GM23338 (cell line): ENCODE results near the gene FRY.

Source experiments
- CREB1 ChIP-seq: fragments of 250-450 bp; sonication (Bioruptor Pico); IDR thresholded peaks from 2 replicates; pipeline ENCODE4 v1.5.0; 2020; ENCODE audit warnings: low read depth, mild to moderate bottlenecking, moderate library complexity
- ETS1 ChIP-seq: IDR thresholded peaks from 2 replicates; pipeline ENCODE4 v1.6.1; 2016; ENCODE audit warnings: antibody characterized with exemption
- EZH2 ChIP-seq: fragments of 200-600 bp; sonication (generic); IDR thresholded peaks from one replicate; pipeline ENCODE4 v1.8.0; 2017; ENCODE audit warnings: antibody characterized with exemption, mild to moderate bottlenecking, low read depth; ENCODE audit not compliant: unreplicated experiment
- EZH2phosphoT487 ChIP-seq: fragments of 200-600 bp; sonication (generic); IDR thresholded peaks from one replicate; pipeline ENCODE4 v1.8.1; 2018; ENCODE audit warnings: antibody characterized with exemption; ENCODE audit not compliant: unreplicated experiment
- JUNB ChIP-seq: IDR thresholded peaks from one replicate; pipeline ENCODE4 v1.6.1; 2016; ENCODE audit warnings: antibody characterized with exemption; ENCODE audit not compliant: unreplicated experiment
- POLR2AphosphoS5 ChIP-seq: IDR thresholded peaks from 2 replicates; pipeline ENCODE4 v1.6.1; 2016; ENCODE audit warnings: antibody characterized with exemption, low read depth
- TF ChIP-seq, protein P1 (sequence below), 2 experiments: fragments of 200-600 bp in 1 of 2; sonication (generic) in 1 of 2; conservative IDR thresholded peaks; 2 replicates each; pipeline versions ENCODE4 v1.5.1 to v1.6.1; 2016 to 2017; ENCODE audit warnings: antibody characterized with exemption in 2 of 2, low read depth in 2 of 2, mild to moderate bottlenecking in 2 of 2, moderate library complexity in 1 of 2
- TF ChIP-seq, protein P2 (sequence below): IDR thresholded peaks from one replicate; pipeline ENCODE4 v1.6.1; 2018; ENCODE audit warnings: antibody characterized with exemption; ENCODE audit not compliant: unreplicated experiment

DNA sequence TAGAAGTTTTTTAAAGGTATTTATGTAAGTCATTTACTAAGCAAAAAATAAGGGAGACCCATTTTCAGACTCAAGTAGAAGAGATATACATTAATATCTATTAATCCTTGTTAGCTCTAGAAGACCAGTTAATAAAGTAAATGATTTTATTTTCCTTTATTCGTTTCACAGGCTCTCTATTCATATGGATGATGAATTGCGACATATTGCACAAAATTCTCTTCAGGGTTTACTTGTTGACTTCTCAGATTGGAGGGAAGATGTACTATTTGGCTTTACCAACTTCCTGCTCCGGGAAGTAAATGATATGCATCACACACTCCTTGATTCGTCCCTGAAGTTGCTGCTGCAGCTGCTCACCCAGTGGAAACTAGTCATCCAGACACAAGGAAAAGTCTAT is 139.3 kb downstream of the FRY start:
- TF ChIP-seq, protein P1, sequence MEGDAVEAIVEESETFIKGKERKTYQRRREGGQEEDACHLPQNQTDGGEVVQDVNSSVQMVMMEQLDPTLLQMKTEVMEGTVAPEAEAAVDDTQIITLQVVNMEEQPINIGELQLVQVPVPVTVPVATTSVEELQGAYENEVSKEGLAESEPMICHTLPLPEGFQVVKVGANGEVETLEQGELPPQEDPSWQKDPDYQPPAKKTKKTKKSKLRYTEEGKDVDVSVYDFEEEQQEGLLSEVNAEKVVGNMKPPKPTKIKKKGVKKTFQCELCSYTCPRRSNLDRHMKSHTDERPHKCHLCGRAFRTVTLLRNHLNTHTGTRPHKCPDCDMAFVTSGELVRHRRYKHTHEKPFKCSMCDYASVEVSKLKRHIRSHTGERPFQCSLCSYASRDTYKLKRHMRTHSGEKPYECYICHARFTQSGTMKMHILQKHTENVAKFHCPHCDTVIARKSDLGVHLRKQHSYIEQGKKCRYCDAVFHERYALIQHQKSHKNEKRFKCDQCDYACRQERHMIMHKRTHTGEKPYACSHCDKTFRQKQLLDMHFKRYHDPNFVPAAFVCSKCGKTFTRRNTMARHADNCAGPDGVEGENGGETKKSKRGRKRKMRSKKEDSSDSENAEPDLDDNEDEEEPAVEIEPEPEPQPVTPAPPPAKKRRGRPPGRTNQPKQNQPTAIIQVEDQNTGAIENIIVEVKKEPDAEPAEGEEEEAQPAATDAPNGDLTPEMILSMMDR (conservative IDR thresholded peaks at IDR 0.05; ENCODE audit: low read depth in 2 of 2): no peak
- TF ChIP-seq ETS1 (no peak), POLR2AphosphoS5 (no peak), CREB1 (CRISPR knock-in tag) (no peak), EZH2phosphoT487 (no peak), JUNB (no peak), EZH2 (no peak)
- TF ChIP-seq, protein P2, sequence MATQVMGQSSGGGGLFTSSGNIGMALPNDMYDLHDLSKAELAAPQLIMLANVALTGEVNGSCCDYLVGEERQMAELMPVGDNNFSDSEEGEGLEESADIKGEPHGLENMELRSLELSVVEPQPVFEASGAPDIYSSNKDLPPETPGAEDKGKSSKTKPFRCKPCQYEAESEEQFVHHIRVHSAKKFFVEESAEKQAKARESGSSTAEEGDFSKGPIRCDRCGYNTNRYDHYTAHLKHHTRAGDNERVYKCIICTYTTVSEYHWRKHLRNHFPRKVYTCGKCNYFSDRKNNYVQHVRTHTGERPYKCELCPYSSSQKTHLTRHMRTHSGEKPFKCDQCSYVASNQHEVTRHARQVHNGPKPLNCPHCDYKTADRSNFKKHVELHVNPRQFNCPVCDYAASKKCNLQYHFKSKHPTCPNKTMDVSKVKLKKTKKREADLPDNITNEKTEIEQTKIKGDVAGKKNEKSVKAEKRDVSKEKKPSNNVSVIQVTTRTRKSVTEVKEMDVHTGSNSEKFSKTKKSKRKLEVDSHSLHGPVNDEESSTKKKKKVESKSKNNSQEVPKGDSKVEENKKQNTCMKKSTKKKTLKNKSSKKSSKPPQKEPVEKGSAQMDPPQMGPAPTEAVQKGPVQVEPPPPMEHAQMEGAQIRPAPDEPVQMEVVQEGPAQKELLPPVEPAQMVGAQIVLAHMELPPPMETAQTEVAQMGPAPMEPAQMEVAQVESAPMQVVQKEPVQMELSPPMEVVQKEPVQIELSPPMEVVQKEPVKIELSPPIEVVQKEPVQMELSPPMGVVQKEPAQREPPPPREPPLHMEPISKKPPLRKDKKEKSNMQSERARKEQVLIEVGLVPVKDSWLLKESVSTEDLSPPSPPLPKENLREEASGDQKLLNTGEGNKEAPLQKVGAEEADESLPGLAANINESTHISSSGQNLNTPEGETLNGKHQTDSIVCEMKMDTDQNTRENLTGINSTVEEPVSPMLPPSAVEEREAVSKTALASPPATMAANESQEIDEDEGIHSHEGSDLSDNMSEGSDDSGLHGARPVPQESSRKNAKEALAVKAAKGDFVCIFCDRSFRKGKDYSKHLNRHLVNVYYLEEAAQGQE: no peak
